Activated T-cell treated with anti-CD3 and anti-CD28 coated beads, Interleukin-2, amount 50 U/mL, for 48 hours (primary cell): ENCODE measurements around the gene PALM3.

Source experiments
- DNase-seq, 2 experiments: peaks; one replicate each; pipeline ENCODE4 v3.0.0-alpha.2; 2020

The PALM3 gene, protein sequence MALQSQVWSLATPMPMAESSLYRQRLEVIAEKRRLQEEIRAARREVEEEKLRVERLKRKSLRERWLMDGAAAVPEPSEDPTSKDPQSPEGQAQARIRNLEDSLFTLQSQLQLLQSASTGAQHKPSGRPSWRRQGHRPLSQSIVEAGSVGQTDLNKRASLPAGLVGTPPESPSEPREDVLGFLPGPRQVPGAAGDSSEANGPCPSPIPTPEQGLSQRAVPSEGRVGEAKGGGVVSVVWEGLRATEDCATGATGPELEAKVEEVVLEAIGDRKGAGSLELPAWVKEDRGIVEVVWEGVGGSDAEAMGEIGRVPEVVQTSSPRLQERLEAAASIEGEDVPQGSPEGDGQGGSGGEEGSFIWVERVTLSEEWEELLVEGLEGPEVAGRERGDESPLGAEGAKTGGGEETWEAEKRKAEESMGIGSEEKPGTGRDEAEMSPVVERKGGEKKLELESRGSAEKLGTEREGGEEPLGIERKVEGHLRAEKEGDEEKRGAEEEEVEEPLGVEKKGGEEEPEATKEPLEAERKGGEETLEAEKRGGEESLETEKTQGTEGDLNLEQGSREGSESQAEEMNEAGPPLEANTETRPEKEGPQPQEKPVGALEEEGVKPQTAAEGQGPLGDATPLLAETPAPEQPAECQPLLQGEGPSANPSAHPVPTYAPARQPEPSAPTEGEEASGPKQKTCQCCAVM

DNA sequence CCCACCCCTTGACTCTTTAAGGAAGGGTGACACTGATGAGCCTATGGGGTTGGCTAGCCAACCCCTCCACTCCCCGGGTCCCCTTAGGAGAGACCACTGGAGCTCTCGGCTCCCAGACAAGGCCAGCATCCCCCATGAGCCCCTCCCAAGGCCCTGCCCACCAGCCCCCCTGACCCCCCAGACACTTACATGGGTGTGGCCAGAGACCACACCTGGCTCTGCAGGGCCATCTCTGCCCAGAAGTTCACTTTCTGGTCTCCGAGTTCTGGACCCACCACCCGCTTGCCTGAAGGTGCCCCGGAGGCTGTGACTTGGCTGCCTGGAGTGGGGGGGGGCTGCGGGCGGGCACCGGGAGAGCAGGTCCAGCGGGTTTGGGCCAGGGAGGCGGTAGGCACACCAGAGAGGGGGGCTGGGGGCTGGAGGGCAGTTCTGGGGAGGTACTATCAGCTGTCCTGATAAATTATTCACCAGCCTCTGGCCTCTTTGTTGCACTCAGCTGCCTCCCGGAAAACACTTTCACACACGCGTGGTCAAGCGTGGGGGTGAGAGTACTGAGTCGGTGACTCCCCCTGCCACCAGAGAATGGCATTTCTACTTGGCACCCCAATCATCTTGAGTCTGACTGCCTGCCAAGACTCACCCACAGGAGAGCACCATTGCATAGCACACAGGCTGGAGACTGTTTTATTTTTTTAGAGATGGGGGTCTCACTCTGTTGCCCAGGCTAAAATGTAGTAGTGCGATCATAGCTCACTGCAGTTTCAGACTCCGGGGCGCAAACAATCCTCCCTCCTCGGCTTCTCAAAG, at the start of gene PALM3:
TSS of gene PALM3 (minus strand) at position 326 of the 807 bp plus-strand sequence. CDS start at position 230, 96 bp downstream.
- DNase-seq: no peak

DNA sequence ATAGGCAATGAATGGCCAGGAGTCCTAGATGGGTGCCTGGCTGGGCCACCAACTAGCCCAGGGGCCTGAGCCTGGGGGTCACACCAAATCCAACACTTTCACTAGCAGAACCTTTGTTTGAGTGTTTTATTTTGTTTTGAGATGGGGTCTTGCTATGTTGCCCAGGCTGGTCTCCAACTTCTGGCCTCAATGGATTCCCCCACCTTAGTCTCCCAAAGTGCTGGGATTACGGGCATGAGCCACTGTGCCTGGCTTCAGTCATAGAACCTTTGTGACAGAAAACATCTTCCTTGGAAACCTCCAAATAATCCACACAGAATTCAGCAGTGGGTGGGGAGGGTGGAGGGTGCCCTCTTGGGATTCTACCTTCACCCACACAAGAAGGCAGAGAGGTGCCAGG, 49.6 kb upstream of the PALM3 start:
- DNase-seq: no peak

DNA sequence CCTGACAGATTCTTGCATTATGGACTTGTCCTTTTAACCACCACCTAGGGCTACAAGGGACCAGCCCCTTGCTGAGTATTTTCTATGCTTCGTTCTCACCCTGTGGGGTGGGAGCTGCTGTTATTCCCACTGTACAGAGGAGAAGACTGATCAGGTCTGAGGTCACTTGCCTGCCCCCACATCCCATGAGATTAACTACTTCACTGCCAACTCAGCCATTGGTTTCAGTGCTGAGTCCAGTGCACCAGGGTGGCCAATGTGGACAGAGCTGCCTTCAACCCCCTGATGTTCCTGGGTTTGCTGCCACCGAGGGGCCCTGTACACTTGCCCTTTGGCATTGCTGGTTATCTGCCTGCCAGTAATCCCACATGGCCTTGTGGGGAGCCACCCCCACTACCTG, 48.8 kb upstream of the PALM3 start:
- DNase-seq: no peak

DNA sequence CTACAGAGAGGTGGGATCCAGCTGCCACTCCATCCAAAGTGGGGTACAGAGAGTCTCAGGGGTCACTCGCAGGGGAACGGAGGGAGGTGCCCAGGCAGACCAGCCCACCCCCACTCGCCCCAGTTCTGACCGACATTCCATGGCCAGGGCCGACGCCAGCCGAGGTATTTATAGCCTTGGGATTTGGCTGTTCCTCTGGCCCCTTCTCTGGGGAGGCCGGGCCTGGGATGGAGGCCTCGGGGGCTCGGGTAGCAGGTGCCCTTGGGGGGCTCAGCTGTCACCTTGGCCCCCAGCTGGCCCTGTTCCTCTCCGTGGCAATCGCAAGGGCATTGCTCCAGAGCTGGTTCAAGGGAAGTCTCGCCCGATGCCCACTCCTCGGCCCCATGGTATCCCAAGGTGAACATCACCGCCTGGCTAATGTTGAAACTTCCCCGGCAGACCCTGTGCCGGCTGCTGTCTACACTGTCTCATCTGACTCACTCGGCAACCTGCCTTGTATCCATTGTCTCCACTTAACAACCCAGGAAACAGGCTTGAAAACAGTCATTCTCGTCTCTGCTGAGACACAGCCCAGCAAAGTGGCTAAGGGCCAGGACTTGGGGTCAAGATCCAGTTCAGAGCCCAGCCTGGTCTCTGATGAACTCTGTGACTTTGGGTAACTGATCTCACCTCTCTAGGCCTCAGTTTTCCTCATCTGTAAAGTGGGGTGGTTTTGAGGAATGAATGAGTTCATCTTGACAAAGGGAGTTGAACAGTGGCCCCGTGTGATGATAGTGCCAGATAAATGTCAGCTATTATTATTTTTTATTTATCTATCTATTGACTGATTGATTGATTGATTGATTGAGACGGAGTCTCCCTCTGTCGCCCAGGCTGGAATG, 45.9 kb upstream of the PALM3 start:
- no peak for DNase-seq

DNA sequence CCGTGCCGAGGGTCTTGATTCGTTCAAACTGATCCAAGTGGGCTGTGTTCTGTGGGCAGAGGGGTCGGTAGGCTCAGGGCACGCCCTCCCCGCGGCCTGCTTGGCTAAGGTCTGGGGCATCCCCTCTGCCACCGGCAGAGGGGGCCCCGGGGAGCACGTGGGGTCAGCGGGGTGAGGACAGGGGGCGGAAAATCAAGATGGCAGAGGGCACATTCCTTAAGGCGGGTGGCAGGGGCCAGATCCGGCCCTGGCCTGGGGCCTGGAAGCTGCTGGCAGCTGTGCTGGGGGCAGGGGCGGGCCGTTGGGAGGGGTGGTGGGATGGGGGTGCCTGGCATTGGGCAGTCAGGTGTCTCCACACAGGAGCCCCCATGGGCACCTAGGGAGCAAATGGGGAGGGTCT, 45.0 kb upstream of the PALM3 start:
- DNase-seq: no peak

DNA sequence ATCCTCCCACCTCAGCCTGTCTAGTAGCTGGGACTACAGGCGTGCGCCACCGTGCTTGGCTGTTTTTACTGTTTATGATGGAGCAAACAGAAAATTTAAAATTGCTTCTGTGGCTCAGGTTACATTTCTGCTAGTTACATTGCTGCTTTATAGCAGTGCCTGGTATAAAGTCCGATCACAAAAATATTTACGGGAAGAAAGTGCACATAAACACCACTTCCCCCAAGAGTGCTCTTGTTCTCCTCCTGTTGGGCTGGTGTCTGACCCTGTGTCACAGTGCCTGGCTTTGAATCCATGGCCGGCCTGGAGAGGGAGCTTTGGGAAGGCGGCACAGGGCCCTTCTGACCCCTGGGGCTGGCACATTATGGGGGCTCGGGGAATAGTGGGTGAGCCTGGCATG, 43.8 kb upstream of the PALM3 start:
- DNase-seq: no peak

DNA sequence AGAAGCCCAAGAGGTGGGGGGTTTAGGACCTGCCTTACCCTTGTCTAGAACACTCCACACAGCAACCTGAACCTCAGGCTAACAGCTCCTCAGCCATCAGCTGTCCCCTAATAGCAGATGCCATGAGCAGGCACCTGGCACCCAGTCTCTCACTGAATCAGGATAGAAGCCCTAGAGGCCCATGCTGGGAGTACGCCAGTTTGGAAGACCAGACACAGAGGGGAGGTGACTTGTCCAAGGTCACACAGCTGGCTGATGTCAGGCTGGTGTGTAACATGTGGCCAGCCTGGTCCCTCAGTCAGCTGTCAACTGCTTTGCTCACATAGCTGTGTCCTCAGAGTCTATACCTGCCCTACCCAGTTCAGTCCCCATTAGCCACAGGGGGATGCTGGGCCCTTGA, 41.4 kb upstream of the PALM3 start:
- DNase-seq: no peak

DNA sequence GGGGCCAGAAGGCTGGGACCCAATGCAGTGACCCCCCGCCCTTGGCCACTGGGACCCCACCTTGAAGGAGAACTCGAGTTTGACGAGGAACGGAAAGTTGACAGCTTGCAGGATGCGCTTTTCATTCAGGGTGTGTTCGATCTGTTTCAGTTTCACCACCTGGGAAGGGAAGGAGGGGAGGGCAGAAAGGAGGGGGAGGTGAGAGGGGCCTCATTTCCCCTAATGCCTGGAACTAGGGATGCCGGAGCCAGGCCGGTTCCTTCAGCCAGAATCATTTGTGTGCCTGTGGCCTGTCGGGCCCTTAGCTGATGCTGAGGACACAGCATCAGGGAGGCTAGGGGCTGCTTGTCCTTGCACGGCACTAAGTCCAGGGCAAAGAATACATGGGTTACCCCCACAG, 40.9 kb upstream of the PALM3 start:
- no peak for DNase-seq

DNA sequence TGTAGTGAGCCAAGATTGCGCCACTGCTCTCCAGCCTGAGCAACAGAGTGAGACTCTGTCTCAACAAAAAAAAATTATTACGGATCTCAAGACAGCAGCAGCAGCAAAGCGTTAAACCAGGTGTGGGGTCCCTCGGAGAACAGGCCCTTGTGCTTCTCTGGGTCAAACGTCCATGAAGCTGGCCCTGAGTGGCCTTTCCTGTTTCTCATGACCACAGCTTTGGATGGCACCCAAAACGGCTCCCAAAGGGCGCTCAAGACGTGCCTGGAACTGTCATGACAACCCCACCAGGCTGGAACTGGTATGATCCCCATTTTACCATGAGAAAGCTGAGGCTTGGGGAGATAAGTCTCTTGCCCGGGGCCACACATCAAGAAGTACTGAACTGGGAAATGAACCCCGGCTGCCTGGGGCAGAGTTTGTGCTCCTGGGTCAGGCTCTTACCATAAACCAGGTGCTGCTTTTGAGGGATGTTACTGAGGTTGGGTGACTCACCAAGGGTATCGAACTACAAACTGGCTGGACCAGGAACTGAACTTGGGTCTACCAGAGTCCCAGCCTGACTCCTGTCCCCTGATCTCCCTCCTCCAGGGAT, 40.3 kb upstream of the PALM3 start:
- no peak for DNase-seq

DNA sequence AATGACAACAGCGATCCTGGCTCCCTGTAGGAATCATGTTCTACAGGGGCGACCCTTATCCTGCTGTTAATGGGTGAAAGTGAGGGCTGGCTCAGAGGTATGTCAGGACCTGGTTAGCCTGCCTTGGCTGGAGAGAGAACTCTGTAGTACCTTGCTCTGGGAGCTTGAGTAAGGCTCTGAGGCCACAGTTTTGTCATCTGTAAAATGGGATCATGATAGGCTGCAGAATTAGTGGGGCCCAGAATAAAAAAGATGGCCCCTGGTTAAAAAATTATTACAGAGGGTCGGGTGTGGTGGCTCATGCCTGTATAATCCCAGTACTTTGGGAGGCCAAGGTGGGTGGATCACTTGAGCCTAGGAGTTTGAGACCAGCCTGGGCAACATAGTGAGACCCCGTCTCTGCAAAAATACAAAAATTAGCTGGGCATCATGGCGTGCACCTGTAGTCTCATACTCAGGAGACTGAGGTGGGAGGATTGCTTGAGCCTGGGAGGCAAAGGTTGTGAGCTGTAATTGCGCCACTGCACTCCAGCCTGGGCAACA, 39.2 kb upstream of the PALM3 start:
- DNase-seq: no peak

DNA sequence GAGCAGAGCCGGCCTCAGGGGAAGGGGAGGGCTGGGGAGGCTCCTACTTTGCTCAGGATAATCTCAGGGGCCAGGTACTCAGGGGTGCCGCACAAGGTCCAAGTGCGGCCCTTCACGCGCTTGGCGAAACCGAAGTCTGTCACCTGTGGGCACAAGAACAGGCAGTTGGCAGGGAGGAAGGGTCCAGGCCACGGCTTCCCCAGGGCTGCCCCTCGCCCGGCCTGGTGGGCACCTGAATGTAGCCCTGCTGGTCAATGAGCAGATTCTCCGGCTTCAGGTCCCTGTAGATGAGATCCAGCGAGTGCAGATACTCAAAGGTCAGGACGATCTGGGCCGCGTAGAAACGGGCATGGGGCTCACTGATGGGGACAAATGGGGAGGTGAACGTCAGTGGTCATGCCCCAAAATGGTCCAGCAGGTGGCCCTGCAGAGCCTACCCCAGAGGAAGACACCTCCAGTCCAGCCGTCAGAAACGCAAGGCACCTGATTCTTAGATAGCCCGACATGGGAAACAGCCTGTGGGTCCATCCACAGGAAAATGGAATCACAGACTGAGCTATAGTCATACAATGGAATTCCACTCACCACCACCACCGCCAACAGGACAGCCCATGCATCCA, 35.8 kb upstream of the PALM3 start:
- DNase-seq: no peak

DNA sequence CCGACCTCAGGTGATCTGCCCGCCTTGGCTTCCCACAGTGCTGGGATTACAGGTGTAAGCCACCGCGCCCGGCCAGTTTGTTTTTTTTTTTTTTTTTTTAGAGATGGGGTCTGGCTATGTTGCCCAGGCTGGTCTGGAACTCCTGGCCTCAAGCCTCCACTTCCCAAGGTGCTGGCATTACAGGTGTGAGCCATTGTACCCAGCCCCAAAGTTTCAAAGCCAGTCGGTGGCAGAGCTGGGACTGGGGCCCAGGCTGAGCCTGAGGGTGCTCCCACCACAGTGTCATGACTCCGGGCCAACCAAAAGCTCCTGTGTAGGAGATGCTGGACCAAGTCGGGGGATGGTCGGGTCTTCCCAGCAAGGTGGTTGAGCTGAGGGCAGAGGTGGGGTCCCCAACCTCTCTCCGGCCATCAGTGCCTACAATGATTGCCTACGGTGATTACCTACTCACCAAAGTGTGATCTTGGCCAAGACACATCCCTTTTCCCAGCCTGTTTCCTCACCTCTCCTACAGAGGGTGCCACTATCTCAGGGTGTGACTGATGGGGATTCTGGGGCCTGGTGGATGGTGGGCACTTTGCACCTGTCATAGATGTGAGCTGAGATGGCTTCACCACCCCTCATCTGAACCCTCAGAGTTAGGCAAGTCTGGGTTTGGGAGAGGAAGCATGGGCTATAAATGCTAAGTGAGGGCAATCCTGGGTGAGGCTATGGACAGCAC, 34.6 kb upstream of the PALM3 start:
- no peak for DNase-seq

DNA sequence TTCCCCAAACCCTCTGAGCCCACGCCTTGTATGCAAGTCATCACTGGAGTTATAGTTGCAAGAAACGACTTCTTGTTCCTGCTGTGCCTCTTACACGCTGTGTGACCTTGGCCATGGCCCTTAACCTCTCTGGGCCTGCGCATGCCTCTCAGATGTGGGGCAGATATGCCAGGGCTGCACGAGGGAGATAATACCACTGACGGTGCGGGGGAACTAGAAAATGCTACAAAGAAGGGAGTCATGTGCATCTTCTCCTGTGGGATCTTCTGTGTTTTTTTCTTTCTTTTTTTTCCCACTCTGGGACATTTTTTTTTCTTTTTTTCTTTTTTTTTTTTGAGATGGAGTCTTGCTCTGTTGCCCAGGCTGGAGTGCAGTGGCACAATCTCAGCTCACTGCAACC, 33.0 kb upstream of the PALM3 start:
- no peak for DNase-seq

DNA sequence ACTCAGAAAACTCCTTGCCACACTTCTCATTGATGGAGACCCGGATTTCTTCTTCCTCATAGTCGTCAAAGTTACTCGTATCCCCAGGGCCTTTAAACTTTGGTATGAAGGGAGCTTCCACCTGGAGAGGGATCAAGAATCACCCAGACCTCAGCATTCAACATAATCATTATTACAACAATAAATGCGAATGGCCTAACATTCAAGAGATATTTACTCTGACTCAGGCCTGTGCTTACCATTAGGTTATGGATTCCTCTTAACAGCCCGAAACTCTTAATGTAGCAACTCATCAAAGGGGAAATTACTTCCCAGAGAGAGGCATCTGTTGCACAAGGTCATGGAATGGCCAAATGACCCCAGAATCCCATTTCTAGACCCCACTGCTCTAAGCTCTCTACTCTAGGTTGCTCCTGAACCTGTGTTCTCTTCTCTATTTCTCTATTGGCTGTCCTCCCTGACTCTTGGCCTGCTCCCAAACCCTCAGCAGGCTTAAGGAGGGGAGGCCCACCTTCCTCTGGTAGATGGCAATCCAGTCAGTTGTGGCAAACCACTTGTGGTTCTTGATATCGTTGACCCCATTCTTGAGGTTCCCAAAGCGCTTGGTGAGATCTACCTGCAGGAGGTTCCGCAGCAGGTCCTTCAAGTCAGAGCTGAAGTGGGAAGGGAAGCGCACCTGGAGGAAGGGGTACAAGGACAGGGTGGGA, 31.4 kb upstream of the PALM3 start:
- DNase-seq: no peak

DNA sequence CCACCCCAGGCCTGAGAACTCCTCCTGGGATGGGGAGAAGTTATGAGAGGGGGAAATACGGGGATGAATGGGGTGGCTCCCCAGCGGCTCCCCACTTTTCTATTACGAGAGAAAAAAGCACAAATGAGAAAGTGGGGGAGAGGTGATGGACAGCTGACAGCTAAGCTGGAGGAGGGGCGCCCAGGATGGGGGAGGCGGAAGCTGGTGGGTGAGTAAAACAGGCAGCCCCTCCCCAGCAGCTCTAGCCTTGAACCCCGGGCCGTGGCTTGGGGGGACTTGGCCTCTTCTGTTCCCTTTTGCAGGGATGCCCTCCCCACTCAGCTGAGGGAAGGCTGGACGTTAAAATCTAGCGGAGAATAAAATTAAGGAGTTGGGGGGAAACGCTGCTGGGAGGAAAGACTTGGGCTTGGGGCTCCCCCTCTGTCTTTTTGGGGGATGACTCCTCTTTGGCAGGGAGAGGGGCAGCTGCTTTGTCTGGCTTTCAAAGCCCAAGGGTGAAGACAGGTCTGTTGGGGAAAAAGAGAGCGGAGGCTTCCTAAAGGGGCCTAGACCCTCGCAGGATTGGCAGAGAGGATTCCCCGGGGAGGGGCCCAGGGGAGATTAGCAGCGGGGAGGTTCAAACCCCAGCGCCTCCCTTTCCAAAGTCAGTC, 30.1 kb upstream of the PALM3 start:
- DNase-seq: no peak

DNA sequence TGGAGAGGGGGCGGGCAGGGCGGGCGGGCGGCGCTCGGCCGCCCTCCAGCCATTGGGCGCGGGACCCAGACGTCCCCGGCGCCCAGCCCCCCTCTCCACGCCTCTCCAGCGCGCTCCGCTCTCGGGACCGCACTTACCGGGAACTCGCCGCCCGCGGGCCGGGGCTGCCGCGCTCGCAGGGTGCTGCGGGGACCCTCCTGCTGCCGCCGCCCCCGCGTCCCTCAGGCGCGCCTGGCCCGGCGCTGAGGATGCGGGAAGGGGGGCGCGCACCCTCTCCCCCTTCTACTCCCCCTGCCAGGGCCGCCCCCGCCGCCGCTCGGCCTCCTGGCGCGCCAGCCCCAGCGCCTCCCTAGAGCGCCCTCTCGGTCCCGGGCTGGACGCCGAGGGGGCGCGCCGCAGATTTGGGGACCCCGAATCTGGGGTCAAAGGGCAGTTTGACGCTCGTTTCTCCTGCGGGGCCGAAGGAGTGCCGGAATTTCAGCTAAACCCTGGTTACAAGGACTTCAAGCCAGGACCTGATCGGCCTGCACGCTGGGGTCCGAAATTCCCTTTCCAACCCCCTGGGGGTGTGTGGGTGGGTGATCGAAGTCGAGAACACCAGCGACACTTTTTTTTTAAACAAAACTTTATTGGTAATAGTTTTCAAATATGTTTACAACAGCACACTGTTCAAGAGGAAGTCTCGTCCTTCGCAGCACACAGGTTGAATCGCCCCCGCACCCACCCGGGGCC, 29.4 kb upstream of the PALM3 start:
- DNase-seq: peak; percentile 81 to 87

DNA sequence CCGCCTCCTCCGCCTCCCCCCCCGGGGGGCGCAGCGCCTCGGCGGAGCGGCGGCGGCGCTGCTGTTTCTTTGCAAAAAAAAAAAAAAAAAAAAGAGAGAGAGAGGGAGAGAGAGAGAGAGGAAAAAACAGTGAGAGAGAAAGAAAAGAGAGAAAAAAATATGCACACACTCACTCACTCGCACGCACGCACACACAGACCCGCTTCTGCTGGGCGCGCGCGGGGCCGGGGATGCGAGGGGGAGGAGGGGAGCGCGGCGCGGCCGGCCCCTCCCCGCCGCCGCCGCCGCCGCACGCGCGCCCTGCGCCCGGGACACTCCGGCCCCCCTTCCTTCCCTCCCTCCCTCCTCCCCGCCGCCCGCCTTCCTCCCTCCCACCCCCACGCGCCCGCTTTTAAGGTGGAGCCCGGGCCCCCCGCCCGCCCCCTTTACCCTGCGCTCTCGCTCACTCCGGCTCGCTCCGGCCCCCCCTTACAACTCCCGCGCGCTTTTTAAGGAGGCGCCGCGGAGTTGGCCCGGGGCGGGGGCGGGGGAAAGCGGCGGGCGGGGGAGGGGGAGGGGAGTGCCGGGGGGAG, 28.7 kb upstream of the PALM3 start, which contains the start of gene SAMD1:
TSS of gene SAMD1 (minus strand) at position 243 of the 572 bp plus-strand sequence.
- DNase-seq: peak in 1 of 2 experiments; percentile 83
